NCI-H2029 (cell line): ENCODE results near the gene CD151.

Source experiments
- DNase-seq: peaks from one replicate; lab custom pipeline; 2025; lab: John Stamatoyannopoulos, UW

Gene CD151

GRCh38 chr11:871472-871871, 38.7 kb downstream of the CD151 start:
- no peak for DNase-seq

GRCh38 chr11:872799-873198, 40.0 kb downstream of the CD151 start:
- DNase-seq = no peak

- no peak for DNase-seq
These were observed 41.0 kb downstream of the CD151 start for GRCh38 chr11:873706-874105.

- DNase-seq = no peak
These were observed 42.5 kb downstream of the CD151 start for GRCh38 chr11:875203-875602.

- no peak for DNase-seq
These were observed 43.1 kb downstream of the CD151 start for GRCh38 chr11:875769-876301.

GRCh38 chr11:876545-876944, 43.8 kb downstream of the CD151 start:
- DNase-seq = no peak

- no peak for DNase-seq
These were observed 44.8 kb downstream of the CD151 start for GRCh38 chr11:877565-877964.

- no peak for DNase-seq
These were observed 47.7 kb downstream of the CD151 start for GRCh38 chr11:880447-880846.

GRCh38 chr11:882596-882995, 49.8 kb downstream of the CD151 start:
- DNase-seq = no peak

- DNase-seq = no peak
These were observed 50.8 kb downstream of the CD151 start for GRCh38 chr11:883527-883926.

- DNase-seq = no peak
These were observed 51.9 kb downstream of the CD151 start for GRCh38 chr11:884578-885070.

GRCh38 chr11:886568-886967, 53.8 kb downstream of the CD151 start:
- no peak for DNase-seq

GRCh38 chr11:887589-887988, 54.8 kb downstream of the CD151 start:
- DNase-seq = no peak
